A673 (cell line): ENCODE data around the gene KHK. TPM values are rescaled to one million over a fixed set of nuclear protein-coding genes. Genes with fewer than 3 reads are reported as not detected.

Experiments
- BruUV-seq: library from RNA; stranded (reverse); fragments of 400-500 nt; replicated peaks from 2 replicates; lab custom pipeline; 2021; lab: Mats Ljungman, UMichigan
- CTCF ChIA-PET: fragments of 300-600 bp; sonication (Branson Sonifier 250); formaldehyde crosslinking; loops from one replicate; lab custom pipeline; 2022; ENCODE audit warnings: antibody characterized with exemption; lab: Charles Lee
- POLR2A ChIA-PET: fragments of 300-600 bp; sonication (Branson Sonifier 250); formaldehyde crosslinking; loops from one replicate; lab custom pipeline; 2022; ENCODE audit warnings: antibody characterized with exemption; ENCODE audit not compliant: low non-redundant PET; lab: Charles Lee
- DNase-seq: peaks from one replicate; pipeline ENCODE4 v3.0.0-alpha.2; 2015; ENCODE audit warnings: low spot score
- H3K27ac ChIP-seq: fragments of 200-600 bp; sonication (generic); 2 replicates; pipeline ENCODE4 v1.5.1; 2016; ENCODE audit warnings: mixed run types, low read depth, mild to moderate bottlenecking, mixed read lengths, antibody characterized with exemption, low read length; ENCODE audit not compliant: poor library complexity, severe bottlenecking
- H3K27me3 ChIP-seq: fragments of 200-600 bp; sonication (generic); replicated peaks from 2 replicates; pipeline ENCODE4 v1.6.1; 2017; ENCODE audit warnings: mixed run types, low read depth, mild to moderate bottlenecking, mixed read lengths, antibody characterized with exemption, low read length; ENCODE audit not compliant: insufficient read depth, poor library complexity
- H3K36me3 ChIP-seq: fragments of 200-600 bp; sonication (generic); 2 replicates; pipeline ENCODE4 v1.6.1; 2016; ENCODE audit warnings: mixed run types, mild to moderate bottlenecking, mixed read lengths, antibody characterized with exemption, low read length; ENCODE audit not compliant: insufficient read depth, poor library complexity, severe bottlenecking
- H3K4me1 ChIP-seq: fragments of 200-600 bp; sonication (generic); 2 replicates; pipeline ENCODE4 v1.6.1; 2017; ENCODE audit warnings: mixed run types, mild to moderate bottlenecking, mixed read lengths, antibody characterized with exemption, low read length; ENCODE audit not compliant: insufficient read depth, poor library complexity, severe bottlenecking
- H3K4me3 ChIP-seq: fragments of 200-600 bp; sonication (generic); 2 replicates; pipeline ENCODE4 v1.5.1; 2016; ENCODE audit warnings: low read depth, mixed run types, mild to moderate bottlenecking, mixed read lengths, low read length; ENCODE audit not compliant: poor library complexity, severe bottlenecking
- H3K9me3 ChIP-seq: fragments of 200-600 bp; sonication (generic); 2 replicates; pipeline ENCODE4 v1.6.1; 2016; ENCODE audit warnings: mixed run types, low read depth, mild to moderate bottlenecking, mixed read lengths, antibody characterized with exemption, low read length; ENCODE audit not compliant: poor library complexity, severe bottlenecking
- EZH2 ChIP-seq: fragments of 200-600 bp; sonication (generic); IDR thresholded peaks from 2 replicates; pipeline ENCODE4 v1.6.1; 2017; ENCODE audit warnings: borderline replicate concordance, low read depth, mild to moderate bottlenecking, mixed read lengths, antibody characterized with exemption, low read length; ENCODE audit not compliant: poor library complexity, severe bottlenecking
- intact Hi-C: fragments of 100-400 bp; cut with micrococcal nuclease; formaldehyde crosslinking; loops from one replicate; pipeline ENCODE4 v1.10.0; 2022; ENCODE audit not compliant: unreplicated experiment
- total RNA-seq: library from RNA; stranded (reverse); gene quantifications from 2 replicates; pipeline ENCODE4 v1.2.3, GENCODE V29; 2021
- TF ChIP-seq, protein P1 (sequence below): fragments of 300-800, 200-600 bp; sonication (generic); conservative IDR thresholded peaks from 2 replicates; pipeline ENCODE4 v1.5.1; 2017; ENCODE audit warnings: low read depth, mild to moderate bottlenecking, antibody characterized with exemption, low read length, moderate library complexity, mixed read lengths

KHK gene
- total RNA-seq, 1 experiment from 2014 or later: 40.2 TPM

DNA sequence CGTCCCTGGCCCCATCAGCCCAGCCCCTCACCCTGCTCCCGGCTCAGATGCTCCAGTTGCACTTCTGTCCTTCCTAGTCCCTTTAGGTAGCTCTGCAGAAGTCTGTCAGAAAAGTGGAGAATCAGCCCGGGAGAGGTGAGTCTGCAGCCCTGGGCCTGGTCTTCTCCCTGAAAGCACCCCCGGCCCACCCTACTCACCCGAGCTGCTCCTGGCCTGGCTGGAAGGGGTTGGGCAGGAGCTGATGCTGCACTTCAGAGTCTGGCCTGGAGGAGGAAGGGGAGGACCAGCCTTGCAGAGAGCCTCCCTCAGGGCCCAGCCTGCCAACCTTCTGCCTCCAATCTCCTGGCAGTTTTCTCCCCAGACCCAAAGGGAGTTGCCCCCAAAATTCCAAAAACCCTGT, 15.8 kb downstream of the KHK start:
- Histone ChIP-seq H3K27me3 (no peaks in the 10 kb centered on the region), H3K9me3 (no peaks in the 10 kb centered on the region), H3K27ac (no peak overlapping the region), H3K4me1 (no peaks in the 10 kb centered on the region), H3K4me3 (no peak overlapping the region), H3K36me3 (peaks cover 3% of the 10 kb centered on the region)
- BruUV-seq: no TSS peak
- TF ChIP-seq, protein P1, sequence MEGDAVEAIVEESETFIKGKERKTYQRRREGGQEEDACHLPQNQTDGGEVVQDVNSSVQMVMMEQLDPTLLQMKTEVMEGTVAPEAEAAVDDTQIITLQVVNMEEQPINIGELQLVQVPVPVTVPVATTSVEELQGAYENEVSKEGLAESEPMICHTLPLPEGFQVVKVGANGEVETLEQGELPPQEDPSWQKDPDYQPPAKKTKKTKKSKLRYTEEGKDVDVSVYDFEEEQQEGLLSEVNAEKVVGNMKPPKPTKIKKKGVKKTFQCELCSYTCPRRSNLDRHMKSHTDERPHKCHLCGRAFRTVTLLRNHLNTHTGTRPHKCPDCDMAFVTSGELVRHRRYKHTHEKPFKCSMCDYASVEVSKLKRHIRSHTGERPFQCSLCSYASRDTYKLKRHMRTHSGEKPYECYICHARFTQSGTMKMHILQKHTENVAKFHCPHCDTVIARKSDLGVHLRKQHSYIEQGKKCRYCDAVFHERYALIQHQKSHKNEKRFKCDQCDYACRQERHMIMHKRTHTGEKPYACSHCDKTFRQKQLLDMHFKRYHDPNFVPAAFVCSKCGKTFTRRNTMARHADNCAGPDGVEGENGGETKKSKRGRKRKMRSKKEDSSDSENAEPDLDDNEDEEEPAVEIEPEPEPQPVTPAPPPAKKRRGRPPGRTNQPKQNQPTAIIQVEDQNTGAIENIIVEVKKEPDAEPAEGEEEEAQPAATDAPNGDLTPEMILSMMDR: no peak
- no peak for TF ChIP-seq EZH2
- CTCF ChIA-PET: interaction anchor here (1.0 kb wide), 2 partner anchors 89 to 177 kb away, joined by 4 to 6 read pairs; no protein-coding TSS in a partner anchor
- intact Hi-C loops: no loop called here
- DNase-seq: no peak
- POLR2A ChIA-PET: no interaction called here

DNA sequence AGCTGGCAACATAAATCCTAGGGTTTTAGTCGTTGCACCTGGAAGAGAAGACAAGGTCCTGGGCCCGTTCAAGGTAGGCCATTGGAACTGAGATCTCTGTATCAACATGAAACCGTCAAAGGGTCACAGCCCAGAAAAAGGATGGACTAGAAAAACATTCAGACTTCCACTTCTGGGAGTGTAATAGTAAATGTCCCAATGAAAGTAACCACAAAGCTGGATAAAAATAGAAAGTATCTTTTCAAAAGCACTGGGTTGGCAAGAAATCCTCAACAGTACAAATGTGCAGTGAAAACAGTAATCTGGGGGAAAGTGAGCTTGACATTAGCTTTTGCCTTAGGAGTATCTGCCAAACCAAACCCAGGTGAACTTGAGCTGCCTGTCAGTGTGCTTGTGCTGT, 19.4 kb downstream of the KHK start:
- POLR2A ChIA-PET: interaction anchor here (0.6 kb wide), 1 partner anchor 114 kb away, joined by 7 read pairs; no protein-coding TSS in a partner anchor
- Histone ChIP-seq H3K4me3 (no peak overlapping the region), H3K9me3 (no peaks in the 10 kb centered on the region), H3K27ac (no peak overlapping the region), H3K27me3 (no peaks in the 10 kb centered on the region), H3K36me3 (no peaks in the 10 kb centered on the region), H3K4me1 (no peaks in the 10 kb centered on the region)
- DNase-seq: no peak
- CTCF ChIA-PET: no interaction called here
- no TSS peak for BruUV-seq
- intact Hi-C loops: no loop called here
- TF ChIP-seq, protein P1: no peak
- TF ChIP-seq EZH2: no peak

- TF ChIP-seq EZH2: no peak
- TF ChIP-seq, protein P1: no peak
Observed at GRCh38 chr2:27108221-27108620, 21.6 kb downstream of the KHK start.

More at GRCh38 chr2:27108221-27108620, 21.6 kb downstream of the KHK start:
- no peak overlapping the region for H3K4me3 ChIP-seq
- H3K4me1 ChIP-seq: no peaks in the 10 kb centered on the region
- POLR2A ChIA-PET: interaction anchor here (0.7 kb wide), 1 partner anchor 151 kb away, joined by 7 read pairs; no protein-coding TSS in a partner anchor
- intact Hi-C loops: no loop called here
- CTCF ChIA-PET: no interaction called here
- no peaks in the 10 kb centered on the region for H3K27me3 ChIP-seq
- H3K27ac ChIP-seq: no peak overlapping the region
- no peaks in the 10 kb centered on the region for H3K36me3 ChIP-seq
- no TSS peak for BruUV-seq
- DNase-seq: no peak
- no peaks in the 10 kb centered on the region for H3K9me3 ChIP-seq
